ENCODE results near the gene MAGI2. TPM values are rescaled to one million over a fixed set of nuclear protein-coding genes. Genes with fewer than 3 reads are reported as not detected.

MAGI2 gene
- total RNA-seq, 1 donor from 2014 or later = 0.10 TPM

GRCh38 chr7:78172933-78173591 lies 1280.4 kb downstream of the MAGI2 start:
- Mint-ChIP-seq H3K36me3 (ENCODE audit: low read depth) (no peaks in the 10 kb centered on the region), H3K4me1 (ENCODE audit: low read depth) (no peaks in the 10 kb centered on the region), H3K27ac (no peak overlapping the region), H3K9me3 (no peaks in the 10 kb centered on the region), H3K27me3 (ENCODE audit: insufficient read depth) (no peaks in the 10 kb centered on the region), H3K4me3 (no peak overlapping the region)
- DNase-seq (ENCODE audit: low spot score) = no peak
- intact Hi-C loops (cut with micrococcal nuclease) = no loop called here

GRCh38 chr7:78172267-78172757 lies 1281.2 kb downstream of the MAGI2 start:
- intact Hi-C loops (cut with micrococcal nuclease) = no loop called here

GRCh38 chr7:78171398-78171797 lies 1282.1 kb downstream of the MAGI2 start:
- Mint-ChIP-seq H3K27me3 (ENCODE audit: insufficient read depth) (no peaks in the 10 kb centered on the region), H3K9me3 (no peaks in the 10 kb centered on the region), H3K4me1 (ENCODE audit: low read depth) (no peaks in the 10 kb centered on the region), H3K27ac (no peak overlapping the region), H3K36me3 (ENCODE audit: low read depth) (no peaks in the 10 kb centered on the region), H3K4me3 (no peak overlapping the region)
- DNase-seq (ENCODE audit: low spot score) = no peak
- intact Hi-C loops (cut with micrococcal nuclease) = no loop called here

More at GRCh38 chr7:78172267-78172757, 1281.2 kb downstream of the MAGI2 start:
- H3K27me3 Mint-ChIP-seq (ENCODE audit: insufficient read depth) = no peaks in the 10 kb centered on the region
- H3K27ac Mint-ChIP-seq = no peak overlapping the region
- no peaks in the 10 kb centered on the region for H3K4me1 Mint-ChIP-seq (ENCODE audit: low read depth)
- H3K9me3 Mint-ChIP-seq = no peaks in the 10 kb centered on the region
- DNase-seq (ENCODE audit: low spot score) = no peak
- no peak overlapping the region for H3K4me3 Mint-ChIP-seq
- no peaks in the 10 kb centered on the region for H3K36me3 Mint-ChIP-seq (ENCODE audit: low read depth)

GRCh38 chr7:78170815-78171214 lies 1282.7 kb downstream of the MAGI2 start:
- Mint-ChIP-seq H3K4me1 (ENCODE audit: low read depth) (no peaks in the 10 kb centered on the region), H3K36me3 (ENCODE audit: low read depth) (no peaks in the 10 kb centered on the region), H3K9me3 (no peaks in the 10 kb centered on the region), H3K27me3 (ENCODE audit: insufficient read depth) (no peaks in the 10 kb centered on the region), H3K4me3 (no peak overlapping the region), H3K27ac (no peak overlapping the region)
- no peak for DNase-seq (ENCODE audit: low spot score)
- intact Hi-C loops (cut with micrococcal nuclease) = no loop called here

- no peak for DNase-seq (ENCODE audit: low spot score)
- no peaks in the 10 kb centered on the region for H3K36me3 Mint-ChIP-seq (ENCODE audit: low read depth)
- no peak overlapping the region for H3K27ac Mint-ChIP-seq
- no peaks in the 10 kb centered on the region for H3K9me3 Mint-ChIP-seq
- H3K4me3 Mint-ChIP-seq = no peak overlapping the region
- H3K27me3 Mint-ChIP-seq (ENCODE audit: insufficient read depth) = no peaks in the 10 kb centered on the region
- intact Hi-C loops (cut with micrococcal nuclease) = no loop called here
- H3K4me1 Mint-ChIP-seq (ENCODE audit: low read depth) = no peaks in the 10 kb centered on the region
Observed at GRCh38 chr7:78169992-78170391, 1283.5 kb downstream of the MAGI2 start.

- Mint-ChIP-seq H3K27me3 (ENCODE audit: insufficient read depth) (no peaks in the 10 kb centered on the region), H3K4me1 (ENCODE audit: low read depth) (no peaks in the 10 kb centered on the region), H3K4me3 (no peak overlapping the region), H3K9me3 (no peaks in the 10 kb centered on the region), H3K27ac (no peak overlapping the region), H3K36me3 (ENCODE audit: low read depth) (no peaks in the 10 kb centered on the region)
- no peak for DNase-seq (ENCODE audit: low spot score)
- intact Hi-C loops (cut with micrococcal nuclease) = no loop called here
Observed at GRCh38 chr7:78168865-78169264, 1284.6 kb downstream of the MAGI2 start.

- no peaks in the 10 kb centered on the region for H3K36me3 Mint-ChIP-seq (ENCODE audit: low read depth)
- intact Hi-C loops (cut with micrococcal nuclease) = no loop called here
- no peaks in the 10 kb centered on the region for H3K9me3 Mint-ChIP-seq
- no peak overlapping the region for H3K27ac Mint-ChIP-seq
- no peaks in the 10 kb centered on the region for H3K27me3 Mint-ChIP-seq (ENCODE audit: insufficient read depth)
- H3K4me3 Mint-ChIP-seq = no peak overlapping the region
- H3K4me1 Mint-ChIP-seq (ENCODE audit: low read depth) = no peaks in the 10 kb centered on the region
- DNase-seq (ENCODE audit: low spot score) = no peak
Observed at GRCh38 chr7:78167860-78168259, 1285.6 kb downstream of the MAGI2 start.

- Mint-ChIP-seq H3K27ac (no peak overlapping the region), H3K4me1 (ENCODE audit: low read depth) (no peaks in the 10 kb centered on the region), H3K9me3 (no peaks in the 10 kb centered on the region), H3K27me3 (ENCODE audit: insufficient read depth) (no peaks in the 10 kb centered on the region), H3K36me3 (ENCODE audit: low read depth) (no peaks in the 10 kb centered on the region), H3K4me3 (no peak overlapping the region)
- intact Hi-C loops (cut with micrococcal nuclease) = loop anchor here (1.0 kb wide), 1 partner anchor 18 kb away; no protein-coding TSS in a partner anchor
- no peak for DNase-seq (ENCODE audit: low spot score)
Observed at GRCh38 chr7:78165854-78166253, 1287.6 kb downstream of the MAGI2 start.

GRCh38 chr7:78165454-78165853 lies 1288.0 kb downstream of the MAGI2 start:
- no peaks in the 10 kb centered on the region for H3K4me1 Mint-ChIP-seq (ENCODE audit: low read depth)
- H3K27me3 Mint-ChIP-seq (ENCODE audit: insufficient read depth) = no peaks in the 10 kb centered on the region
- DNase-seq (ENCODE audit: low spot score) = no peak
- H3K4me3 Mint-ChIP-seq = no peak overlapping the region
- no peaks in the 10 kb centered on the region for H3K36me3 Mint-ChIP-seq (ENCODE audit: low read depth)
- no peaks in the 10 kb centered on the region for H3K9me3 Mint-ChIP-seq
- intact Hi-C loops (cut with micrococcal nuclease) = no loop called here
- H3K27ac Mint-ChIP-seq = no peak overlapping the region

- no peaks in the 10 kb centered on the region for H3K36me3 Mint-ChIP-seq (ENCODE audit: low read depth)
- no peaks in the 10 kb centered on the region for H3K27me3 Mint-ChIP-seq (ENCODE audit: insufficient read depth)
- no peaks in the 10 kb centered on the region for H3K4me1 Mint-ChIP-seq (ENCODE audit: low read depth)
- H3K27ac Mint-ChIP-seq = no peak overlapping the region
- no peaks in the 10 kb centered on the region for H3K9me3 Mint-ChIP-seq
- no peak for DNase-seq (ENCODE audit: low spot score)
- no peak overlapping the region for H3K4me3 Mint-ChIP-seq
- intact Hi-C loops (cut with micrococcal nuclease) = no loop called here
Observed at GRCh38 chr7:78164459-78164858, 1289.0 kb downstream of the MAGI2 start.

GRCh38 chr7:78161781-78162180 lies 1291.7 kb downstream of the MAGI2 start:
- no peak for DNase-seq (ENCODE audit: low spot score)
- Mint-ChIP-seq H3K27ac (no peak overlapping the region), H3K36me3 (ENCODE audit: low read depth) (no peaks in the 10 kb centered on the region), H3K4me3 (no peak overlapping the region), H3K9me3 (no peaks in the 10 kb centered on the region), H3K27me3 (ENCODE audit: insufficient read depth) (no peaks in the 10 kb centered on the region), H3K4me1 (ENCODE audit: low read depth) (no peaks in the 10 kb centered on the region)
- intact Hi-C loops (cut with micrococcal nuclease) = no loop called here

GRCh38 chr7:78159545-78159944 lies 1293.9 kb downstream of the MAGI2 start:
- Mint-ChIP-seq H3K27me3 (ENCODE audit: insufficient read depth) (no peaks in the 10 kb centered on the region), H3K4me1 (ENCODE audit: low read depth) (no peaks in the 10 kb centered on the region), H3K9me3 (no peaks in the 10 kb centered on the region), H3K27ac (no peak overlapping the region), H3K36me3 (ENCODE audit: low read depth) (no peaks in the 10 kb centered on the region), H3K4me3 (no peak overlapping the region)
- no peak for DNase-seq (ENCODE audit: low spot score)
- intact Hi-C loops (cut with micrococcal nuclease) = no loop called here

GRCh38 chr7:78153285-78153684 lies 1300.2 kb downstream of the MAGI2 start:
- H3K27me3 Mint-ChIP-seq (ENCODE audit: insufficient read depth) = no peaks in the 10 kb centered on the region

GRCh38 chr7:78151229-78151628 lies 1302.2 kb downstream of the MAGI2 start:
- intact Hi-C loops (cut with micrococcal nuclease) = no loop called here
- Mint-ChIP-seq H3K27me3 (ENCODE audit: insufficient read depth) (peaks cover 2% of the 10 kb centered on the region), H3K4me1 (ENCODE audit: low read depth) (no peaks in the 10 kb centered on the region)

More at GRCh38 chr7:78153285-78153684, 1300.2 kb downstream of the MAGI2 start:
- no peak for DNase-seq (ENCODE audit: low spot score)
- H3K9me3 Mint-ChIP-seq = no peaks in the 10 kb centered on the region
- no peak overlapping the region for H3K4me3 Mint-ChIP-seq
- no peaks in the 10 kb centered on the region for H3K36me3 Mint-ChIP-seq (ENCODE audit: low read depth)
- intact Hi-C loops (cut with micrococcal nuclease) = no loop called here
- no peaks in the 10 kb centered on the region for H3K4me1 Mint-ChIP-seq (ENCODE audit: low read depth)
- no peak overlapping the region for H3K27ac Mint-ChIP-seq

More at GRCh38 chr7:78151229-78151628, 1302.2 kb downstream of the MAGI2 start:
- no peak overlapping the region for H3K4me3 Mint-ChIP-seq
- H3K9me3 Mint-ChIP-seq = no peaks in the 10 kb centered on the region
- DNase-seq (ENCODE audit: low spot score) = no peak
- H3K36me3 Mint-ChIP-seq (ENCODE audit: low read depth) = no peaks in the 10 kb centered on the region
- H3K27ac Mint-ChIP-seq = no peak overlapping the region

All from activated T-helper 1 cell treated with anti-CD3 and anti-CD28 coated beads, Interleukin-12 subunit alpha, Interleukin-12 subunit beta, Interleukin-2, Interleukin-4 antibody, amounts not matched to agents 30 ng/mL and 10 ng/mL and 1 ng/mL, durations not matched to agents 14 hours and 24 hours and 36 hours (primary cell).